TTC549 (cell line): Measurements from ENCODE around the gene FARS2.

Source experiments
- FAIRE-seq: peaks from 2 replicates; lab custom pipeline; 2012; peaks lifted over from hg19 to GRCh38; lab: Jason Lieb, UNC

Gene FARS2

DNA sequence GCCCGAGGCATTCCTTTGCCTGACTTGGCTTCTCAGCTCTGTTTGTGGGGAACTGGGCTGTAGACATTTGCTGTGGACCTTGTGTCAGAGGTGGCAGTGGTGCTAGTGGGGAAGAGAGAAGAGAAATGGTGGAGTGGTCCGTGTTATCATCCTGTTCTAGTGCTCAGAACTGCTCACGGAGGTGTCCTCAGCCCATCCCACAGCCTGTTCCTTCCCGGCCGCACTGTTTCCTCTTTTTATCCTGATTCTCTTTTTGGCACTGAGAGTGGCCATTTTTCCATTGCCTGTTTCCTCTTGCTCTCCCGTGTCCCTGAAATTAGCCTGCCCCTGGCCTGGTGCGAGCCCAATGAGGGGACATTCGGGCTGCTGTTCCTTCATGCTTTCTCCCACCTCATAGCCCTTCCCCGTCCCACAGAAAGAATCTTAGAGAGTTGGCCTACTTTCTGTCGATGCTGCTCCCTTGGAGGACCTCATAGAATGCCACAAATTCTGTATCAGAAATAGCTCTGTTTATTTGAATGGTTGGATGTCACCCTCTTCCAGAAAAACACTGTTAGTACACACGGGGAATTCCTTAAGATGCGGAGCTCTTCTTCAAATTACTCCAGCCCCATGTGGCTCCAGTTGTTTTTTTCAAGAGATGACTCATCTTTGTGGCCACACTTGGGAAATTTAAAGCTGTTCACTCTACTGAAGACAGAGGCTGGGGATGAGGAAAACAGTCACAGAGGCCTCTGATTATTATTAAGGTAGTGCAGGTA, 26.1 kb downstream of the FARS2 start:
- no peak for FAIRE-seq

DNA sequence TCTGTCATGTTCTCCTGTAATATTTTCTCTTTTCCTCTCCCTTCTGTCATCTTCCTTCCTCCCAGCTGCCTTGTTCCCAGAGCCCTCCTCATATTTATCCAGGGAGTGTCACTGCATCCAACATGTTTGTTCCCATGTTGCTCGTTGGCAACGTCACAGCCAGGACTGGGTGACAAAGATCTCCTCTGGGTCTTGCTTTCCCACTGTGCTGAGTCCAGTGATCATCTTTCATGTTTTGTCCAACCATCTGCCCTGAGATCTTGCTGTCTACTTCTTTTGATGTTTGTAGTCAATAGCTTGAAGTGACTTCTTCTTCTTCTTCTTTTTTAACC, 26.6 kb downstream of the FARS2 start:
- FAIRE-seq = no peak

DNA sequence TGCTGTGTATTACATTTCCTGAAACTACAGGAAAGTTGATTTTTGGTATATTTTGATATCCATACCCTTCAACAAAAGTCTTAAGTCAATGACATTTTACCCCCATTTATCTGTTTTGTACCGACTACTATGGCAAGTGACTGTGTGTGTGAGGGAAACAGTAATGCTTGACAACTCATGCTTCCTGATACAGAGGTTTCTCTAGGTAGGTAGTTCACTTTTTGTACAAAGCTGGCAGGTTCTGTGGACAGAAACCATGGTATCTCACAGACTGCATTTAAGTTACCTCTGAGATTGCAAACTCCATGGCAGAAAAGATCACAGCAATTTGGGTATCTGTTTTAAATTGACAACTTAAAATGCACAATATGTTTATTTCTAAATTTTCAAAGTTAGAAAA, 28.8 kb downstream of the FARS2 start:
- FAIRE-seq = no peak

- FAIRE-seq = no peak
These were observed 29.2 kb downstream of the FARS2 start for GRCh38 chr6:5290500-5290899.

DNA sequence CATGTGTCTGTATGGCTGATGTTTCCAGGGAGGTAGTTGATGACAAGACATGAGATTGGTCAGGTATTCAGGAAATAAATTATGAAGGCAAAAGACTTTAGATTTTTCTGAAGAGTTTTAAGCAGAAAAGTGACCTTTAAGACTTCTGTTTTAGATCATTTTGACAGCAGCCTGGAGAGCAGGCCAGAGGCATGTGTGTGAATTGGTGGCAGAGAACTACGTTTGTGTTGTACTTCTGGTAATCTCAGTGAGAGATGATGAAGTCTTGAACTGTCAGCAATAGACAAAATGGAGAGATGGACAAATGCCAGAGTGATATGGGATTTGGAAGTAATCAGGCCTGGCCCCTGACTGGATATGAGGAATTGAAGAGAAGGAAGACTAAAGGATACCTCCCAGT, 30.8 kb downstream of the FARS2 start:
- no peak for FAIRE-seq

- FAIRE-seq = no peak
These were observed 32.4 kb downstream of the FARS2 start for GRCh38 chr6:5293692-5294091.

DNA sequence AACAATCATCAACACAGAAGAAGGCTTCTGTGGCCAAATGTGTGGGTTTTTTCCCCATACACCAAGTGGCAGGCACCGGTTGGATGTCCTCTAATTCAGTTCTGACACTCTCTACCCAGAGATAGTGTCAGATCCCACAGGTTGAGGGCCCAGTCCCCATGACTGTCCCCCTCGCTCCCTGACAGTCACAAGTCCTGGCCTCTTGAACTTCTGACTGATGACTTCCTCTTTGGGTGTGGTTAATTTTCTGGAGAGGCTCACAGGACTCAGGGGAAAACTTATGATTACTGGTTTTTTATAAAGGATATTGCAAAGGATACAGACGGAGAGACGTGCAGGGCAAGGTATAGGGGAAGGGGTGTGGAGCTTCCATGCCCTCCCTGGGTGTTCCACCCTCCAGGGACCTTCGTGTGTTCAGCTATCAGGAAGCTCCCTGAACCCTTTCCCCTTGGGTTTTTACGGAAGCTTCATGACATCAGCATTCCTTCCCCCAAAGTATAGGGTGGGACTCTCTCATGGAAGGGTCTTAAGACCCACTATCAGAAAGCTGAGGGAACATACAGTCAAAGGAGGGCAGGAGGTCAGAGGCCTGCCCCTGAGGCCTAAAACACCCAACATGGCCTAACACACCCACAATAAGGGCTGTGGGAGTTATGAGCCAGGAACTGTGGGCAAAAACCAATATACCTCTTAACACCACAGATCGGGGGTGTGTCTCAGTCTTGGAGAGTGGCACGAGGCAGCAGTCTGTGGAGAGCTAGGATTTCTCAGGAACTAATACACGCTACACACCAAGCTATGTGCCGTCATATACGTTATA, 33.3 kb downstream of the FARS2 start:
- no peak for FAIRE-seq

- FAIRE-seq = no peak
These were observed 34.3 kb downstream of the FARS2 start for GRCh38 chr6:5295623-5296022.

- FAIRE-seq = no peak
These were observed 39.0 kb downstream of the FARS2 start for GRCh38 chr6:5300206-5300764.

- no peak for FAIRE-seq
These were observed 41.1 kb downstream of the FARS2 start for GRCh38 chr6:5302220-5302946.

- FAIRE-seq = no peak
These were observed 41.8 kb downstream of the FARS2 start for GRCh38 chr6:5302995-5303622.

DNA sequence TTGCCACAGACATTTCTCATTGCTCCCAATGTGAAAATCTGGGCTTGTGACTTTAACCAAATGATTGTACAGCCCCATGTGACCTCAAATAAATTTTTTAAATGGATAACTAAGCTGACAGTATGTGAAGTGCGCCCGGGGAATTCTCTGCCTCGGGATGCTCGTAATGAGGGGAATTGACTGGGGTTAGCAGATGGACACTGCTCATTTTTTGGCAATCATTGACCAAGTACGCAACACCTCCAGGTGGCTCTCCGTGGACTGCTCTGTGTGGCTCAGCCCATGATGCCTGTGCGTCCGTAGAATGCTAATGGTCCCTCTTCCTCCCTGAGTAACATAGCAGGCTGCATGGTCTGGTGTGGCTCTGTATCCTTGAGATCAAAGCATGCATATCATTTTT, 42.4 kb downstream of the FARS2 start:
- no peak for FAIRE-seq

DNA sequence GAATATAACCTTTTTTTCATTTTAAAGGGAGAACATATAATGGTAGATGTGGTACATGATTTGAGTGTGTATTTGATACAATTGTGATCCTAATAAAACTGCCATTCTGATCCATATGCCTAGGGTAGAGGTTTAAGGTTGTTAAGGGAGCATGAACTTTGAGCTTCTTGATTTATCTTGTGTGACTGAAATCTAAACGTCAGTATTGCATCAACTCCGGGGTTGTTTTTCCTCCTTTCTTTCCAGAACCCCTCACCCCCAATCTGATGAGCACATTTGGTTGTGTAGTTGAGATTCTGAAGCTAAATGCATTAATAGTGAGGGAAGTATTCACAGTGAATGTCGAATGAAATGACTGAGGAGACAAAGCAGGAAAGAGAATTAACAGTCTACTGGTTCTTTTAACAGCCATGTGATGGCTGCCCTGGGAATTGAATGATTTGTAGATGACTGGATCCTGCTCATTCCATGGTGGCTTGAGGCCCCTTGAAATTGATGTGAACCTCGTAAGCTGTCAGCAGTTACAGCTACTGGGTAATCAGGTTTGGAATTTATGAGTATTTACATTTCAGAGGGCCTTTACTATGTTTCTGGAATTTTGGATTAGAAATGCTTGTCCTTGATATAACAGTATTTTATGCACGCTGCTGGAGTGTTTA, 44.8 kb downstream of the FARS2 start:
- no peak for FAIRE-seq

DNA sequence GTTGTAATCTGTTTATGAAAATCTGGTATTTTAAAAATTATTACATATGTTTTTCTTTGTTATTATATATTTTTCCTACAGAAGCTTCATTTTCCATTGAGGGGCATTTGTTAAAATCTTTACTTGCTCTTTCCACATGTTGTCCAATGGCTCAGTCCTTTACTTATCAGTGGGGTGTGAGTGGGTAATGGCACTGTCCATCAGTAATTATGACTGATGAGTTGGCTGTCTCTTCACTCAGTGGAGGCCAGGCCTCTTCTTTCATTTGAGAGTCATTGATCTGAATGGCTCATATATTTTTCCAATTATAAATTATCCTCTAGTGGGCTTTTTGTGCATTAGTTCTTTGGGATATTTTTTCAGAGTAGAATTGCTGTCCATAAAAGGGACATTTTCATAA, 45.7 kb downstream of the FARS2 start:
- no peak for FAIRE-seq

DNA sequence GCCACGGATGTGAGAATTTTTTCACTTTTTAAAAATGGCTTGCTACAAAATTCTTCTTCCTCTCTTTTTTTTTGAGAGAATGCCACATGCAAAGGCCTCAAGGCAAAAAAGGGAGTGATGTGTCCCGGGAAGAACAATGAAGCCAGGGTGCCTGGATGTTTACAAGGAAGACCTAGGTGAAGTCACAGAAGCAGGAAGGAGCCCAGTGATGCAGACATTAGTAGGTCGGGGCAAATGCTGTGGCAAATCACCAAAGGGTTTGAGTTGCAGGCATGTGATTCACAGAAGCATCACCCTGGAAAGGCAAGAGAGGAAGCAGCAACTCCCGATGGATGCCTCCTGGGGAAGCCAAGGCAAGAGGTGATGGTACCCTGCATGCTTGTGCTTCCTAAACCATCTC, 46.8 kb downstream of the FARS2 start:
- FAIRE-seq = no peak

- no peak for FAIRE-seq
These were observed 53.0 kb downstream of the FARS2 start for GRCh38 chr6:5314191-5314865.

DNA sequence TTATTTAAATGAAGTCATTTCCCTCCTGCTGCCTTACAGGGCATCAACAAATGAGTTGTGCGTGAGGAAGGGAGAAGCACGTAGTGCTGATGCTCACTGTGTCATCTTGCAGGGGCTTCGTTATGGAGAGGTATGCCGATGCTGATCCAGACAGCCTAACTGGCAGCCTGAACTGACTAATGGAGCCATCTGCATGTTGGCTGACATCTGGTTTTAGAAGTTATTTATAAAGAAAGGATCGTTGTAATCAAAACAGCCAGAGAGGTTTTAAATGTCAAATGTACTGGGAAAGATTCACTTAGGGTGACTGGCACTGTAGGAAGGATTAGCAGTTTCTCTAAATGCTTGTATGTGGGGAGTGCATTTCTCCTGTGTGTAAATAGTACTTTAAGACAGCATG, 54.6 kb downstream of the FARS2 start:
- no peak for FAIRE-seq

- FAIRE-seq = no peak
These were observed 55.6 kb downstream of the FARS2 start for GRCh38 chr6:5316951-5317350.

DNA sequence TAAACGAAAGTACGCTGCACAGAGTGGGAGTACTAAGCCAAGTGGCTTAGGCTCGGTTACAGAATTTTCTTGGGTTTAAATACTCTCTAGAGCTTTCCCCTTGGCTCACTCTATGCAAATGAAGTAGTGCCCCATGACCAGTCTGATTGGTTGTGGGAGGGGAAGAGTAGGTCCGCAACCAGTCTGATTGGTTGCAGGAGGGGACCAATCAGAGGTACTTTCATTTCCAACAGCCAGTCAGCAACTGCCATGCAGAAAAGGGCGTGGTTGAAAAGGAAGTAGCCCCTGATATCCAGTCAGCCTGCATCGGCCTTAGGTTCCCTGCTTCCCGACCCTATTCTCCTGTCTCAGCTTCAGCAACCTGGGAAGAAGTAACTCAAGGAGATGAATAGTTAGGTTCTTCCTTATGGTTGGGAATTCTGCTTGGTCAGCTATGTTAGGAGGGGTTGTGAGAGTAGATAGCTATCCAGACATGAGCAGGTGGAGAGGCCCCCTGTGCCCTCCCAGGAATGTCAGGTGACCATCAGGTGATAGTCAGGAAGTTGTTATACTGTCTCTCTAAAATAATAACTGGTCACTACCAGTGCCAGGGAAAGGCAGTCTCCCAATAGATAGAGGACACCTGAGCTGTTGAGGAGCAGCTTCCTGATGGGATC, 57.4 kb downstream of the FARS2 start:
- FAIRE-seq = no peak

DNA sequence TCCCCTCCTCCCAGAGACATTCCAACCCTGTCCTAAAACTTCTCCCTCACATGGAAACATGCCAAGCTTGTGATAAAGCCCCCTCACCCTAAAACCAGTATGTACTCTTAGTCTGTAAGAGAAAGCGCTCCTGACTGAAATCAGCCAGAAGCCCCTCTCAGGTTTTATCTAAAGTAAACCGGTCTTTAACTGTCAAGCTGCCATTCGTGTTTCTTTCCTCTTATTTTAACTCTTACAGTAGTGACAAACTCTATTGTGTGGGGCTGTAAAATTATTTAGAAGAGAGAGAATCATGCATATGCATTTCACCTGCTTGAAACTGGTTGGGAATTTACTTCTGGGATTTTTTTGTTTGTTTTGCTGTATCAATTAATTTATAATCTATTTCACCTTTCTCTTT, 62.7 kb downstream of the FARS2 start:
- no peak for FAIRE-seq

GRCh38 chr6:5325173-5325572, 63.9 kb downstream of the FARS2 start:
- no peak for FAIRE-seq
